Astrocyte (in vitro differentiated cells and primary cell): ENCODE results near the gene UBE2G1. TPM values are rescaled to one million over a fixed set of nuclear protein-coding genes. Genes with fewer than 3 reads are reported as not detected.
A peak's percentile ranks its signal among the peaks of the same experiment; 100 is the strongest.
"Not testable (repeated sequence)": the region's sequence is repeated elsewhere in the genome, so short reads cannot be mapped to it uniquely, and the experiment has no call there.

Source experiments
- DNase-seq: peaks from one replicate; pipeline ENCODE4 v3.0.0-alpha.2; 2010; ENCODE audit warnings: low read depth
- FAIRE-seq: peaks from 2 replicates; lab custom pipeline; 2011; peaks lifted over from hg19 to GRCh38; lab: Jason Lieb, UNC
- H2AFZ ChIP-seq: 2 replicates; pipeline ENCODE4 v1.6.0; 2012; ENCODE audit warnings: low read depth, low read length, inconsistent platforms
- H3K27ac ChIP-seq: 2 replicates; pipeline ENCODE4 v1.5.1; 2011; ENCODE audit warnings: low read depth, low read length, inconsistent platforms
- H3K27me3 ChIP-seq: 2 replicates; pipeline ENCODE4 v1.6.0; 2011; ENCODE audit warnings: low read length, inconsistent platforms; ENCODE audit not compliant: insufficient read depth
- H3K36me3 ChIP-seq: 2 replicates; pipeline ENCODE4 v1.5.1; 2011; ENCODE audit warnings: low read length, inconsistent platforms; ENCODE audit not compliant: insufficient read depth
- H3K4me1 ChIP-seq: 2 replicates; pipeline ENCODE4 v1.5.1; 2011; ENCODE audit warnings: low read length, inconsistent platforms; ENCODE audit not compliant: insufficient read depth
- H3K4me2 ChIP-seq: 2 replicates; pipeline ENCODE4 v1.6.0; 2012; ENCODE audit warnings: low read length, inconsistent platforms
- H3K4me3 ChIP-seq: 2 replicates; pipeline ENCODE4 v1.5.1; 2011; ENCODE audit warnings: low read depth, mild to moderate bottlenecking, low read length, inconsistent platforms; ENCODE audit not compliant: insufficient read depth
- H3K79me2 ChIP-seq: 2 replicates; pipeline ENCODE4 v1.6.0; 2012; ENCODE audit warnings: mild to moderate bottlenecking, low read length, inconsistent platforms; ENCODE audit not compliant: insufficient read depth
- H3K9ac ChIP-seq: 2 replicates; pipeline ENCODE4 v1.6.0; 2012; ENCODE audit warnings: mild to moderate bottlenecking, low read length, inconsistent platforms
- H3K9me3 ChIP-seq: 2 replicates; pipeline ENCODE4 v1.5.1; 2012; ENCODE audit warnings: low read depth, mild to moderate bottlenecking, low read length, inconsistent platforms; ENCODE audit not compliant: insufficient read depth
- H4K20me1 ChIP-seq: 2 replicates; pipeline ENCODE4 v1.6.0; 2012; ENCODE audit warnings: low read length, inconsistent platforms; ENCODE audit not compliant: insufficient read depth
- H3K27ac Mint-ChIP-seq: one replicate; pipeline ENCODE4 v1.8.0; 2021; ENCODE audit warnings: mild to moderate bottlenecking, mixed read lengths; ENCODE audit not compliant: unreplicated experiment
- H3K27me3 Mint-ChIP-seq: one replicate; pipeline ENCODE4 v1.8.0; 2021; ENCODE audit warnings: low read depth, mixed read lengths; ENCODE audit not compliant: unreplicated experiment
- H3K36me3 Mint-ChIP-seq: one replicate; pipeline ENCODE4 v1.8.0; 2021; ENCODE audit warnings: low read depth, mixed read lengths; ENCODE audit not compliant: unreplicated experiment
- H3K4me1 Mint-ChIP-seq: one replicate; pipeline ENCODE4 v1.8.0; 2021; ENCODE audit warnings: low read depth, mixed read lengths; ENCODE audit not compliant: unreplicated experiment
- H3K4me3 Mint-ChIP-seq: one replicate; pipeline ENCODE4 v1.8.0; 2021; ENCODE audit warnings: mild to moderate bottlenecking, moderate library complexity, mixed read lengths; ENCODE audit not compliant: unreplicated experiment
- H3K9me3 Mint-ChIP-seq: one replicate; pipeline ENCODE4 v1.8.0; 2021; ENCODE audit warnings: mild to moderate bottlenecking, mixed read lengths; ENCODE audit not compliant: unreplicated experiment
- CTCF ChIP-seq: IDR thresholded peaks from 2 replicates; pipeline ENCODE4 v1.5.1; 2011; ENCODE audit warnings: low read depth, mild to moderate bottlenecking, inconsistent platforms, low read length, moderate library complexity; ENCODE audit not compliant: insufficient read depth
- EZH2 ChIP-seq: IDR thresholded peaks from 2 replicates; pipeline ENCODE4 v1.6.1; 2012; ENCODE audit warnings: mild to moderate bottlenecking, low read length, inconsistent platforms; ENCODE audit not compliant: insufficient read depth
- total RNA-seq: library from RNA; stranded (reverse); gene quantifications from 2 replicates; pipeline ENCODE4 v1.2.1, GENCODE V29; 2021

Gene UBE2G1
- total RNA-seq, 1 donor from 2014 or later, result 123 TPM

- no peak for DNase-seq
- Mint-ChIP-seq H3K27me3 (no peaks in the 10 kb centered on the region), H3K4me1 (peaks cover 12% of the 10 kb centered on the region), H3K4me3 (no peak overlapping the region), H3K27ac (no peak overlapping the region), H3K36me3 (no peaks in the 10 kb centered on the region), H3K9me3 (no peaks in the 10 kb centered on the region)
- Histone ChIP-seq H3K27me3 (no peaks in the 10 kb centered on the region), H3K4me3 (no peak overlapping the region), H3K9me3 (no peaks in the 10 kb centered on the region), H3K36me3 (no peaks in the 10 kb centered on the region), H2AFZ (no peak overlapping the region), H3K4me1 (no peaks in the 10 kb centered on the region), H4K20me1 (peaks cover 87% of the 10 kb centered on the region), H3K79me2 (peaks cover 99% of the 10 kb centered on the region), H3K4me2 (no peak overlapping the region), H3K27ac (no peak overlapping the region), H3K9ac (no peak overlapping the region)
- no peak for FAIRE-seq
- TF ChIP-seq EZH2 (no peak), CTCF (no peak)
Measured at GRCh38 chr17:4357030-4357628, 9.3 kb downstream of the UBE2G1 start.

- FAIRE-seq, result no peak
- no peaks in the 10 kb centered on the region for H3K27me3 ChIP-seq
- H4K20me1 ChIP-seq, result peaks cover 87% of the 10 kb centered on the region
- peaks cover 98% of the 10 kb centered on the region for H3K79me2 ChIP-seq
- no peaks in the 10 kb centered on the region for H3K4me1 ChIP-seq
- no peak for DNase-seq
- Mint-ChIP-seq H3K27me3 (no peaks in the 10 kb centered on the region), H3K4me1 (peaks cover 16% of the 10 kb centered on the region), H3K9me3 (no peaks in the 10 kb centered on the region), H3K36me3 (no peaks in the 10 kb centered on the region), H3K4me3 (no peak overlapping the region), H3K27ac (no peak overlapping the region)
- H3K36me3 ChIP-seq, result no peaks in the 10 kb centered on the region
- no peak overlapping the region for H3K4me2 ChIP-seq
- H2AFZ ChIP-seq, result no peak overlapping the region
- H3K9me3 ChIP-seq, result no peaks in the 10 kb centered on the region
- no peak for TF ChIP-seq EZH2
- no peak for TF ChIP-seq CTCF
- H3K4me3 ChIP-seq, result no peak overlapping the region
- H3K9ac ChIP-seq, result no peak overlapping the region
- no peak overlapping the region for H3K27ac ChIP-seq
Measured at GRCh38 chr17:4354862-4355514, 11.5 kb downstream of the UBE2G1 start.

- H3K27me3 ChIP-seq, result no peaks in the 10 kb centered on the region
- no peak overlapping the region for H3K4me3 ChIP-seq
- Mint-ChIP-seq H3K4me1 (peaks cover 17% of the 10 kb centered on the region), H3K27ac (peak overlapping the region; percentile 18), H3K9me3 (no peaks in the 10 kb centered on the region), H3K27me3 (no peaks in the 10 kb centered on the region), H3K4me3 (no peak overlapping the region), H3K36me3 (no peaks in the 10 kb centered on the region)
- no peak overlapping the region for H3K27ac ChIP-seq
- DNase-seq (no peak), FAIRE-seq (no peak)
- no peaks in the 10 kb centered on the region for H3K36me3 ChIP-seq
- no peaks in the 10 kb centered on the region for H3K9me3 ChIP-seq
- H3K4me2 ChIP-seq, result no peak overlapping the region
- H3K9ac ChIP-seq, result no peak overlapping the region
- H3K79me2 ChIP-seq, result peaks cover 98% of the 10 kb centered on the region
- TF ChIP-seq EZH2 (no peak), CTCF (no peak)
- peaks cover 84% of the 10 kb centered on the region for H4K20me1 ChIP-seq
- no peak overlapping the region for H2AFZ ChIP-seq
- no peaks in the 10 kb centered on the region for H3K4me1 ChIP-seq
Measured at GRCh38 chr17:4354206-4354605, 12.3 kb downstream of the UBE2G1 start.

- H3K4me3 Mint-ChIP-seq, H3K9me3 Mint-ChIP-seq, H3K9ac ChIP-seq, H3K9me3 ChIP-seq, H3K36me3 Mint-ChIP-seq, H3K4me3 ChIP-seq, FAIRE-seq, H3K4me1 ChIP-seq, H3K36me3 ChIP-seq, H2AFZ ChIP-seq, H3K27me3 Mint-ChIP-seq, H3K27ac ChIP-seq, DNase-seq, H3K27me3 ChIP-seq, H3K4me2 ChIP-seq: not testable (repeated sequence)
- Histone ChIP-seq H3K79me2 (peaks cover 96% of the 10 kb centered on the region), H4K20me1 (peaks cover 87% of the 10 kb centered on the region)
- Mint-ChIP-seq H3K4me1 (peaks cover 19% of the 10 kb centered on the region), H3K27ac (peak overlapping the region; percentile 18)
Measured at GRCh38 chr17:4350214-4350613, 16.3 kb downstream of the UBE2G1 start.
